ENCODE data around the gene GPR183. TPM values are rescaled to one million over a fixed set of nuclear protein-coding genes. Genes with fewer than 3 reads are reported as not detected.
A peak's percentile ranks its signal among the peaks of the same experiment; 100 is the strongest.

Gene GPR183
- total RNA-seq, 3 donors from 2014 or later, result 1.6 to 15.3 (median 5.0) TPM

DNA sequence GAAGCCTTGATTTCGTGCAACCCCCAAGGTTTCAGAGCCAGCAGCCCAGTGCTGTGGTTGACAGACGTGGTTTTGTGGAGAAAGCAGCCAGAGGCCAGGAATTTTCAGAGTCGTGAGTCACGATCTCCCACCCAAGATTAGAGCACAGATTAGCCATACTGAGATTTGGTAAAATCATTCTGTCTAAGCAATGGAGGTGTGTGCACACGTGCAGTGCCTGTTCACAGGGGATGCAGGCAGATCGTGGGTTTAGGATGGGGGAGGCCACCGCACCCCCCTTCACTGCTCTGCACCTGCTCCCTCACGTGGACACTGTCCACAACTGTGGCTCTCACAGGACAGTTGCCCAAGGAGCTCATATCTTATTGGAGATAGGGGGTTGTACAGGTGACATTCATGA, 46.6 kb upstream of the GPR183 start:
- DNase-seq, result no peak
- intact Hi-C loops (cut with DNase I, micrococcal nuclease), result no loop called here
- Histone ChIP-seq H3K9me3 (no peaks in the 10 kb centered on the region), H3K36me3 (ENCODE audit: low read depth) (no peaks in the 10 kb centered on the region), H3K4me1 (ENCODE audit: low read depth) (peaks cover 8% of the 10 kb centered on the region), H3K4me3 (no peak overlapping the region)
- no peak for ATAC-seq
- TF ChIP-seq, protein P1, sequence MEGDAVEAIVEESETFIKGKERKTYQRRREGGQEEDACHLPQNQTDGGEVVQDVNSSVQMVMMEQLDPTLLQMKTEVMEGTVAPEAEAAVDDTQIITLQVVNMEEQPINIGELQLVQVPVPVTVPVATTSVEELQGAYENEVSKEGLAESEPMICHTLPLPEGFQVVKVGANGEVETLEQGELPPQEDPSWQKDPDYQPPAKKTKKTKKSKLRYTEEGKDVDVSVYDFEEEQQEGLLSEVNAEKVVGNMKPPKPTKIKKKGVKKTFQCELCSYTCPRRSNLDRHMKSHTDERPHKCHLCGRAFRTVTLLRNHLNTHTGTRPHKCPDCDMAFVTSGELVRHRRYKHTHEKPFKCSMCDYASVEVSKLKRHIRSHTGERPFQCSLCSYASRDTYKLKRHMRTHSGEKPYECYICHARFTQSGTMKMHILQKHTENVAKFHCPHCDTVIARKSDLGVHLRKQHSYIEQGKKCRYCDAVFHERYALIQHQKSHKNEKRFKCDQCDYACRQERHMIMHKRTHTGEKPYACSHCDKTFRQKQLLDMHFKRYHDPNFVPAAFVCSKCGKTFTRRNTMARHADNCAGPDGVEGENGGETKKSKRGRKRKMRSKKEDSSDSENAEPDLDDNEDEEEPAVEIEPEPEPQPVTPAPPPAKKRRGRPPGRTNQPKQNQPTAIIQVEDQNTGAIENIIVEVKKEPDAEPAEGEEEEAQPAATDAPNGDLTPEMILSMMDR (IDR thresholded peaks at IDR 0.05), result no peak

GRCh38 chr13:99353246-99353600, 46.0 kb upstream of the GPR183 start:
- Histone ChIP-seq H3K36me3 (ENCODE audit: low read depth) (no peaks in the 10 kb centered on the region), H3K4me3 (no peak overlapping the region), H3K4me1 (ENCODE audit: low read depth) (peaks cover 8% of the 10 kb centered on the region), H3K9me3 (no peaks in the 10 kb centered on the region)
- TF ChIP-seq, protein P1 (IDR thresholded peaks at IDR 0.05), result no peak
- ATAC-seq (no peak), DNase-seq (no peak)
- intact Hi-C loops (cut with DNase I, micrococcal nuclease), result no loop called here

DNA sequence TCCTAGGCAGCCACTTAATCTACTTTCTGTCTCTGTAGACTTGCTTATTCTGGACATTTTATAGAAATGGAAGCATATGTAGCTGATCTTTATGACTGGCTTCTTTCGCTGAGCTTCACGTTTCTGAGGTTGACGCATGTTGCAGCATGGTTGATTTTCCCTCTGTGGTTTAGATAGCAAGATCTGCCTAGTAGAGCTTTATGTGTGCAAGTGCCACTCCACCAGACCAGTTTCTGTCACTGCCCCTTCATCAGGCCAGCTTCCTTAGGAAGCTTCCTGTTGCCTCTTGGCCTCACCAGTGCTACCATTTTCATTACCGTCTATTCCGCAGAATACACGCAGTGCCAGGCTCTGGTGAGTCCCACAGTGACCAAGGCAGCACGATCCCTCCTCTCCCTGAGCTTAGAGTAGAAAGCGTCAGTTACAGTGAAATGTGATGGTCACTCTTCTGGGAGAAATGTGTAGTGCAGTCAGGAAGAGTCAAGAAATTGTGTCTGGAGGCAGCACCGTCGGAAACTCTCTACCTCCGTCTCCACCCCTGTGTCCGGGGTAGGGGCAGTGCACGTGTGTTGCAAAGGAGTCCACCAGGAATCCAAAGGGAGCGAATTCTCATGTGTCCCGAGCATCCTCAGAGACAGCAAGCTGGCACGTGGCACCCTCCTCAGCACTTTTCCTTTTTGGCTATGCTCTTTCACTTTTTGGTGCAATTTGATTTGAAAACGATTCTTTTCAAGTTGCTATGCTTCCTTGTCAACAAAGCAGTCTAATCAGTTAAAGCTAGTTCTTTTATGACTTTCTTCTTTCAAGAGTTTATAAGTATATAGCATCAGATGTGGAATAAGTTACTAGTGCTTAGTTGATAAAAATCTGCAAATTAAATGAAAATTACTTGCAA, 45.4 kb upstream of the GPR183 start:
- intact Hi-C loops (cut with DNase I, micrococcal nuclease), result no loop called here
- H3K9me3 ChIP-seq, result no peaks in the 10 kb centered on the region
- DNase-seq, result no peak
- peaks cover 8% of the 10 kb centered on the region for H3K4me1 ChIP-seq (ENCODE audit: low read depth)
- no peak overlapping the region for H3K4me3 ChIP-seq
- TF ChIP-seq, protein P1 (IDR thresholded peaks at IDR 0.05), result no peak
- no peak for ATAC-seq
- no peaks in the 10 kb centered on the region for H3K36me3 ChIP-seq (ENCODE audit: low read depth)

- TF ChIP-seq, protein P1 (IDR thresholded peaks at IDR 0.05), result no peak
- Histone ChIP-seq H3K4me1 (ENCODE audit: low read depth) (peaks cover 8% of the 10 kb centered on the region), H3K36me3 (ENCODE audit: low read depth) (no peaks in the 10 kb centered on the region), H3K4me3 (no peak overlapping the region), H3K9me3 (no peaks in the 10 kb centered on the region)
- DNase-seq, result no peak
- ATAC-seq, result peak; percentile 37
- intact Hi-C loops (cut with DNase I, micrococcal nuclease), result no loop called here
Measured at GRCh38 chr13:99351772-99352171, 44.6 kb upstream of the GPR183 start.

GRCh38 chr13:99350191-99350590, 43.0 kb upstream of the GPR183 start:
- Histone ChIP-seq H3K9me3 (no peaks in the 10 kb centered on the region), H3K4me3 (no peak overlapping the region), H3K36me3 (ENCODE audit: low read depth) (no peaks in the 10 kb centered on the region), H3K4me1 (ENCODE audit: low read depth) (no peaks in the 10 kb centered on the region)
- TF ChIP-seq, protein P1 (IDR thresholded peaks at IDR 0.05), result no peak
- ATAC-seq (no peak), DNase-seq (no peak)
- intact Hi-C loops (cut with DNase I, micrococcal nuclease), result no loop called here
